ENCODE measurements around the gene CLBA1. TPM values are rescaled to one million over a fixed set of nuclear protein-coding genes. Genes with fewer than 3 reads are reported as not detected.

Gene CLBA1
- total RNA-seq, 4 donors from 2014 or later: 10.1 to 21.0 (median 12.8) TPM

DNA sequence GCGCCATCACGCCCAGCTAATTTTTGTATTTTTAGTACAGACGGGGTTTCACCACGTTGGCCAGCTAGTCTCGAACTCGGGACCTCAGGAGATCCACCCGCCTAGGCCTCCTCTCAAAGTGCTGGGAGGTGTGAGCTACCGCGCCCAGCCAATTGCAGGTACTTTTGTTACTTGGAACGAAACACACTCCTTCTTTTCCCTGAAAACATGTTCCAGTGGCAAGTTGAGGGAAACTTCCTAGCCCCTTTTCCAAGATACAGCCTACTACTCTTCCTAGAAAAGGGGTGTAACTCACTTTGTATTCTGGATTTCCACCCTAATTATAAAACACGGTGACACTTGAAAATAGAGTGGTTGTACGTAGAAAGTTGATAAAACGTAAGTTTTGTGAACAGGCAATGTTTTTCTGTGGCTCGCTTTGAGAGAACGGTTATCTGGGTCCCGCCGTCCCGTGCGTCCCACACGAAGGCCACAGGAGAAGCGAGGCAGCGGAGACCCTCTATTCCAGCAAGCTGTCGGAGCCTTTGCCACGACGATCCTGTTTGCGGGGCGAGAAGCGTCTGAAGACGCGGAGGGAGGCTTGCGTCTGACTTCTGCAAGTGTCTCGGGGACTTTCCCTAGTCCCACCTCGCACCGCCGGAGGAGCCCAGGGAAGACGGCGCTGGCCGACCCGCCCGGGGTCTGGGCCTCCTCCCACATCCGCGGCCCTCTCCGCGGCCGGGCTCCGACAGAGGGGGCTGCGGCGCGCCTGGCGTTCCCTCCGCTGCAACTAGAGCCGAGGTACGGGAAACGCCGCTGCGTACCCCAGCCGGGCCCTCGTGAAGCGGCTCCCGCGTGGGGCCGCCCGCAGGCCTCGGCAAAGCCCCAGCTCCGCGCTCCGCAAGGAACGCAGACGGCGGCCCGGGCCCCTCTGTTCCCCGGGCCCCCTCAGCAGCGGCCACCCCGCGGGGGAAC is 34.5 kb downstream of the CLBA1 start:
- no peak for TF ChIP-seq CTCF (IDR thresholded peaks at IDR 0.05)
- TF ChIP-seq EP300 (IDR thresholded peaks at IDR 0.05): no peak
- TF ChIP-seq POLR2A (IDR thresholded peaks at IDR 0.05): no peak
- peak overlapping the region in 3 of 4 donors; percentile 9 to 92 (median 86) for H3K27ac ChIP-seq
- no peak for DNase-seq (ENCODE audit: low spot score in 2 of 2)
- WGBS, 2 donors: 6 to 16% methylated on average over 21 to 51 of the region's 75 CpGs
- peaks cover 0 to 33% (median 14%) of the 10 kb centered on the region in 4 donors for H3K4me1 ChIP-seq
- H3K36me3 ChIP-seq: no peaks in the 10 kb centered on the region
- H3K27me3 ChIP-seq: no peaks in the 10 kb centered on the region
- no peaks in the 10 kb centered on the region for H3K9me3 ChIP-seq
- peak overlapping the region; percentile 78 to 100 (median 82) for H3K4me3 ChIP-seq

DNA sequence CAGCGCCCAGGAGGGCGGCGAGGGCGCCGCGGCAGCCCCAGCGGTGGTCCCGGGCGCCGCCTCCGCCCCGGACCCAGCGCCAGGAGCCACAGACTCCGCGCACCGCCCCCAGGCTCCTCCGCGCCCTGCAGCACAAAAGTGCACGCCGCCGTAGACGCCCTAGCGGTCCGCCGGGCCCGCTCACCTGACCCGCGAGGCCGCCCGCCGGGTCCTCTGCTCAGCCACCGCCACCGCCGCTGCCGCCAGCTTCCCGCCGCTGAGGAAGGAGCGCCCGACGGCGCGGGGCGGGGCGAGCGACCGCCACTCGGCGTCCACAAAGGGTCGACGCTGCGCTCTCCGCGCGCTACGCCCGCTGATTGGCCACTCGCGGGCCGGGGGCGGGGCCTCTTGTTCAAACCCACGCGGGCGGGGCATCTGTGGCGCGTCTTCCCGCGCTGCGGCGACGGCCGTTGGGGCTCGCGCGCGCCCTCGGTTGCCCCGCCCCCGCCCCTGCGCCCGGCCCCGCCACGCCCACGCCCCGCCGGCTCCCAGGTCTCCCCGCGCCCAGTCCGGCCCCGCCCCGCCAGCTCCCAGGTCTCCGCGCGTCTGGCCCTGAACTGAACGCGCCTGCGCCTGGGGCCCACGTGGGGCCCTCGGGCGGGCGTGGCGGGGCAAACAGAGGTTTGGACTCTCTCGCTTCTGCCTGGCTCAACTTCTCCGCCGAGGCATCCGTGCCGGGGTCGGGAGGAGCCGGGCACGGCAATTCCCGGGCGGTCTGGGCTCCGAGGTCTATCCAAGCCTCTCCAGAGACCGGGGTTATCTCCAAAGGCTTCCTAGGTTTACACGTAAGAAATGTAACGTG is 35.4 kb downstream of the CLBA1 start, which contains the start of gene CDCA4:
Gene CDCA4 (minus strand): TSS at position 269 of the 841 bp plus-strand sequence. CDS start 9,154 bp downstream, outside the sequence.
- WGBS, 2 donors: 0% methylated on average over 30 to 34 of the region's 115 CpGs
- Histone ChIP-seq H3K27me3 (no peaks in the 10 kb centered on the region), H3K4me3 (peak within 1 kb of the TSS; percentile 78 to 100 (median 82))

GRCh38 chr14:105021656-105022275 is 36.2 kb downstream of the CLBA1 start:
- Histone ChIP-seq H3K4me3 (peak overlapping the region; percentile 52 to 100 (median 70)), H3K27me3 (no peaks in the 10 kb centered on the region), H3K4me1 (peaks cover 0 to 33% (median 14%) of the 10 kb centered on the region in 4 donors), H3K9me3 (no peaks in the 10 kb centered on the region), H3K36me3 (no peaks in the 10 kb centered on the region), H3K27ac (peak overlapping the region; percentile 21 to 81 (median 78))
- no peak for TF ChIP-seq CTCF (IDR thresholded peaks at IDR 0.05)
- no peak for TF ChIP-seq EP300 (IDR thresholded peaks at IDR 0.05)
- no peak for TF ChIP-seq POLR2A (IDR thresholded peaks at IDR 0.05)
- no peak for DNase-seq (ENCODE audit: low spot score in 2 of 2)
- 5 to 8% methylated on average over 20 of the region's 20 CpGs for WGBS, 2 donors

More for the DNA sequence above, 35.4 kb downstream of the CLBA1 start, which contains the start of gene CDCA4:
- H3K4me1 ChIP-seq: peaks cover 0 to 33% (median 14%) of the 10 kb centered on the region in 4 donors
- DNase-seq (ENCODE audit: low spot score in 2 of 2): peak; percentile 96
- H3K36me3 ChIP-seq: no peaks in the 10 kb centered on the region
- TF ChIP-seq POLR2A (IDR thresholded peaks at IDR 0.05): peak; percentile 75 to 86
- peak; percentile 74 to 93 for TF ChIP-seq EP300 (IDR thresholded peaks at IDR 0.05)
- TF ChIP-seq CTCF (IDR thresholded peaks at IDR 0.05): peak in 1 of 5 experiments; percentile 51
- no peaks in the 10 kb centered on the region for H3K9me3 ChIP-seq
- H3K27ac ChIP-seq: peak within 1 kb of the TSS; percentile 21 to 92 (median 83)

DNA sequence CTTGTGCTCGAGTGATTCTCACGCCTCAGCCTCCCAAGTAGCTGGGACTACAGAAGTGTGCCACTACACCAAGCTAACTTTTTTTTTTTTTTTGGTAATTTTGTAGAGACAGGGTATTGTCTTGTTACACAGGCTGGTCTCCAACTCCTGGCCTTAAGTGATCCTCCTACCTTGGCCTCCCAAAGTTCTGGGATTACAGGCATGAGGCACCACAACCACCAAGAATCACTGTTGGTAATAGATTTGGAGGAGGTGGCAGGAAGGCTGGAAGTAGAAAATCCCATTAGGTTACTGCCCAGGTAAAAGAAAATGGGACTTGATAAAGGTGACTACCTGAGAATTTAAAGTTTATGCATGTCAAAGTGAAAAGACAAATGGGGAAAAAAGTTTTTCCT is 36.7 kb downstream of the CLBA1 start:
- H3K36me3 ChIP-seq: no peaks in the 10 kb centered on the region
- peak overlapping the region in 2 of 4 donors; percentile 75 to 100 for H3K4me3 ChIP-seq
- H3K27me3 ChIP-seq: no peaks in the 10 kb centered on the region
- no peak for DNase-seq (ENCODE audit: low spot score in 2 of 2)
- H3K27ac ChIP-seq: no peak overlapping the region
- H3K9me3 ChIP-seq: no peaks in the 10 kb centered on the region
- H3K4me1 ChIP-seq: peaks cover 0 to 33% (median 14%) of the 10 kb centered on the region in 4 donors
- TF ChIP-seq CTCF (IDR thresholded peaks at IDR 0.05) (no peak), EP300 (IDR thresholded peaks at IDR 0.05) (no peak), POLR2A (IDR thresholded peaks at IDR 0.05) (no peak)
- 45 to 50% methylated on average over 2 of the region's 2 CpGs for WGBS, 2 donors
